Suprapubic skin (tissue), 3 donors: ENCODE measurements around the gene IPO13.

Experiments used
- CTCF ChIP-seq, 2 donors: fragments of 200-600 bp in 1 of 2; fragments of 450-650 bp in 1 of 2; sonication (generic) in 1 of 2; IDR thresholded peaks; one replicate each; pipeline ENCODE4 v1.5.1; 2016 to 2019; ENCODE audit warnings: antibody characterized with exemption in 2 of 2, mild to moderate bottlenecking in 1 of 2, moderate library complexity in 1 of 2
- EP300 ChIP-seq: sonication (generic); formaldehyde crosslinking; IDR thresholded peaks from one replicate; pipeline ENCODE4 v1.6.1; 2017; ENCODE audit warnings: antibody characterized with exemption
- POLR2A ChIP-seq, 2 donors: fragments of 450-650 bp; IDR thresholded peaks; one replicate each; pipeline ENCODE4 v1.6.1; 2017; ENCODE audit warnings: antibody characterized with exemption in 2 of 2, mild to moderate bottlenecking in 2 of 2, moderate library complexity in 2 of 2

GRCh38 chr1:43898981-43899380 is 47.8 kb upstream of the IPO13 start:
- TF ChIP-seq CTCF (IDR thresholded peaks at IDR 0.05) (no peak), EP300 (no peak), POLR2A (IDR thresholded peaks at IDR 0.05) (no peak)
